ENCODE data around the gene SHISAL1.
"Not testable (repeated sequence)": the region's sequence is repeated elsewhere in the genome, so short reads cannot be mapped to it uniquely, and the experiment has no call there.

Gene SHISAL1

GRCh38 chr22:44328326-44328725 is 15.6 kb upstream of the SHISAL1 start:
- DNase-seq (ENCODE audit: low spot score), result no peak

DNA sequence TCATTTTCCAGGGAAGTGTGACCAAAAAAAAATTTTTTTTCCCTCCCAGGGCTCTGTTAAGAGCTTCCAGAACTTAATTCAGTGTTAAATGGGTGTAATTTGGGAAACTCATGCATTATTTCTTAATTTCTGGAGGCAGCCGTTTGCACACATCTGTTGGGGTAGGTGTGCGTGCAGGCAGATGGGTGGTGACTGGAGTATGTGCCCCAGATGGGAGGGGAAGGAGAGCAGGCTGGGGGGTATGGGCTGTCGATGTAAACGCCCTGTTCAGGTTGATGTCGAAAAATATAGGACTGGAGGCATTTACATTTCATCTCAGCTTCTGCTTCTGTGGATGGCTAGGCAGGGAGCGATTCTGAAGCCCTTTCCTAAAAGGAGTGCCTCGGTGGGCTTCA is 13.7 kb upstream of the SHISAL1 start:
- no peak for DNase-seq (ENCODE audit: low spot score)

DNA sequence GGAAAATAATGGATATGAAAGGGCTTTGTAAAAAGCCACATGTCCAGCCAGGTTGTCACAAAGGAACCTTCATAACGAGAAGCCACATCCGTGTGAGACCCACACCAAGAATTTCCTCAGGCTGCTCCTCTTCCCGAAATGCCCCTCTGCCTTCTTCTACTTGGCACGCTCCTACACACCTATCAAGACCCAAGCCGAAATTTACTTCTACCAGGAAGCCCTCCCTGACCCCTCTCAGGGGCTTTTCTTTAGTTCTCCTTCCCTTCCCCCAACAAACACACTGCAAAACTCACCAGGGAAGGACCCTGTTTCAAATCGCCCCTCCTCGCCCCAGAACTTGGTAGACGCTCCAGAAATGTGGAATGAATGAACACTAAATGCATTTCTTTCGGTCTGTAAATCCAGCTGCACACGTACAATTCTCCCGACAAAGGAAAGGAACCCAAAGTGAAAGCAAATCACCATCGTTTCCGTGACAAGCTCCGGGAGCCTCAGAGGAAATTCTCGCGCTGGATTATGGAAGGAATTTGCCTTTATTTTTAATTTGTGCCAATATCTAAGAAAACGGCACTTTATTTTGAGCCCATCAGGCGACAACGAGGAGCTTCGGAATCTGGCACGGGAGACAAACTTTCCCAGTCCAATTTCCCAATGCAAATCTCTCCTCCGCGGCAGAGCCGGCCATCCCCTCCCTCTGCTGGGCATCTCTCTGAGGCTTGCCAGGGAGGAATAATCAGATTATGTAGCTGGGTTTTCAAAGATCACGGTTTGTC is 13.2 kb upstream of the SHISAL1 start:
- peak; percentile 23 for DNase-seq (ENCODE audit: low spot score)

DNA sequence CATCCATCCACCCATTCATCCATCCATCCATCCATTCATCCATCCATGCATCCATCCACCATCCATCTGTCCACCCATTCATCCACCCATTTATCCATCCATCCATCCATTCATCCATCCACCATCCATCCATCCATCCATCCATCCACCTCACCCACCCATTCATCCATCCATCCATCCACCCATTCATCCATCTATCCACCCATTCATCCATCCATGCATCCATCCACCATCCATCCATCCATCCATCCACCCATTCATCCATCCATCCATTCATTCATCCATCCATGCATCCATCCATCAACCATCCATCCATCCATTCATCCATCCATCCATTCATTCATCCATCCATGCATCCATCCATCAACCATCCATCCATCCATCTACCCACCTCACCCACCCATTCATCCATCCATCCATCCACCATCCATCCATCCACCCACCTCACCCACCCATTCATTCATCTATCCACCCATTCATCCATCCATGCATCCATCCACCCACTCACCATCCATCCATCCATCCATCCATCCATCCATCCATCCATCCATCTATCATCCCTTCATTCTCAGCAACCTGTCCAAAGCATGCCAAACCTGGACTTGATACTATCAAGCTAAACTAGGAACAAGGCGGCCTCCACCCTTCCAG is 10.5 kb upstream of the SHISAL1 start:
- not testable (repeated sequence) for DNase-seq (ENCODE audit: low spot score)

DNA sequence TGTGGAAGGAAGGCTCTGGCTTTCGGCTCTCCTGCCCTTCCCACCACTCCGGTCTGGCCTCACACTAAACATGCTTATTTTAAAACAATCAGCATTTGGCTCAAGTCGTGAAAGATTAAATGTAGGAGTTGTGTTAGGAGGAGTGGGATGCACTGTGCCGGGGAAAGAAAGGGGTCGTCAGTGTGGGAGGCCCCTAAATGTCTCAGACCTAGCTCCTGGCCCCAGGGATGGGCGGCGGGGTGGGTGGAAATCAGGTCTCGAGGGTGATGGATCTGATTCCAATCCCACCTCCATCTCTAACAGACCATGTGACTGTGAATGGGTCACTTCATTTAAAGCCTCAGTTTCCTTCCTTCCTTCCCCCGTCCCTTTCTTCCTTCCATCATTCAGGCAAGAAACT is 6.9 kb upstream of the SHISAL1 start:
- DNase-seq (ENCODE audit: low spot score), result no peak

GRCh38 chr22:44318751-44319150 is 6.0 kb upstream of the SHISAL1 start:
- DNase-seq (ENCODE audit: low spot score), result no peak

DNA sequence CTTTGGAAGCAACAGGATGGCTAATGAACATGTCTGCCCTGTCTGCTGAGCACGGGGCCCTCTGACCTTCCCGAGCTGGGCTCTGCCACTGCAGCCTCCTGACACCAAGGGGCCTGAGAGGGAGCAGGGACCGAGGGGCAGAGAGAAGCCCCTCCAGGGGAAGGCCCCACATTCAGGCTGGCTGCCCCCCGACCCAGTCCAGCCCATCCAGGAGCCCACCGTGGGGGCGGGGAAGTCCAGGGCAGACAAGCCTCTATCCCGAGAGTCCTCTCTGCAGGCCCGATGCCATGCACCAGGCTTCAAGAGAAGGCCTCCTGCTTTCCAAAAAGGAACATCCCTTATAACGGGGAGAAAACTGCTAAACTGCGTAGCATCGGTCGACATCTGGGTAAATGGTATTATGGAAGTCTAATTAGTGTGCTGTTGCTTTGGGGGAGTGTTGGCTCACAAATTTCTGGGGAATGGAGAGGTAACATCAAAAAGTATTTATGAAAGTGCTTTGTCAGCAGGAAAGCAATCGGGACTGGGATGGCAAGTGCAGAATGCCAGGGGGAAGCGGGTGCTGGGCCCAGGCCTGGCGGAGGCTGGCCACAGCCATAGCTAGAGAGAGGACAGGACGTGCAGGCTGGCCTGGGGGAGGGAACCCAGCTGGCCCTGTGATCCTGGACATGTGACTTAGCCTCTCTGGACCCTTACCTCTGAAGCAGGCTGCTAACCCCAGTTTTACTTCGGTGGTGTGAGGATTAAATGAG is 5.3 kb upstream of the SHISAL1 start:
- no peak for DNase-seq (ENCODE audit: low spot score)

DNA sequence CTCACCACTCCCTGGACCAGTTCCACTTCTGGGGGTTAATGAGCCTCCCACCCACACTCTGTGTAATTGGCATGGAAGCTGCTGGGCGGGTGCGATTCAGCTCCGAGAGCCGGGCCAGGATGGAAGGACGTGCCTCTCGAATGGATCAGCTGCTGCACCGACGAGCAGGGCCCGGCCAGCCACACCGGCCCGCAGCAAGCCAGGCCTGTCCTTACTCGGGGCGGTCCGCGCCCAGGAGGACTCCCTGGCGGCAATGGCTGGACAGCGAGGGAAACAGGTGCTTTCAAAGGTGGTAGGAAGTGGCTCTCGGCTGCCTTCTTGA is 4.3 kb upstream of the SHISAL1 start:
- no peak for DNase-seq (ENCODE audit: low spot score)

DNA sequence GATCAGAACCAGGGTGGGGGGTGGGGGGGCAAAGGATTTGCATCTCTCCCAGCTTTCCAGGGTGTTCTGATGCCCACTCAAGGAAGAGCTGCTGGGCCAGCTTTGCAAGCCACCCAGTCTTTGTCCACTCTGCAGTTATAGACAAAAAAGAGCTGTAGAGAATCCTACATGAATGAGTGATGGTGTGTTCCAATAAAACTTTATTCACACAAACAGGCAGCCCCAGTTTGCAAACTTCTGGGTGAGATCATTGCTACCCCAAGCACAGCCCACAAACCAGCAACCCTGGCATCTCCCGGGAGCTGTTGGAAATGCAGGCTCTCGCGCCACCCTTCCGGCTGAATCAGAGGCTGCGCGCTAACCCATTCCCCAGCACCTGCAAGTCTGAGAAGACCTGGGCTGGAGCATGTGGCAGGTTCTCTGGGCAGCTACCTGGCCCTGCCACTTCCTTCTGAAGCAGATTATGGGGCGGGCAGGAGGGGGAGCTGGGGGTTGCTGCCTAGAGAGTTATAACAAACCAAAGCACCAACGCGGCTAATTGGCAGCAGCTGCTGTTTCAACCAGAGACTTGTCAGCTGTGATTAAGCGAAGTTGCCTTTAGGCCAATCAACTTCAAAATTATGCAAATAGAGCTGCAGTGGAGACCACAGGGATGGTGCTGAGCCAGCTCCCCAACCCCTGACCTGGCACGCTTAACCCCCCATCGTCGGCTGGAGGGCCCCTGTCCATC is 3.8 kb upstream of the SHISAL1 start:
- no peak for DNase-seq (ENCODE audit: low spot score)

- DNase-seq (ENCODE audit: low spot score), result no peak
Measured at GRCh38 chr22:44314425-44315067, 1.8 kb upstream of the SHISAL1 start.

DNA sequence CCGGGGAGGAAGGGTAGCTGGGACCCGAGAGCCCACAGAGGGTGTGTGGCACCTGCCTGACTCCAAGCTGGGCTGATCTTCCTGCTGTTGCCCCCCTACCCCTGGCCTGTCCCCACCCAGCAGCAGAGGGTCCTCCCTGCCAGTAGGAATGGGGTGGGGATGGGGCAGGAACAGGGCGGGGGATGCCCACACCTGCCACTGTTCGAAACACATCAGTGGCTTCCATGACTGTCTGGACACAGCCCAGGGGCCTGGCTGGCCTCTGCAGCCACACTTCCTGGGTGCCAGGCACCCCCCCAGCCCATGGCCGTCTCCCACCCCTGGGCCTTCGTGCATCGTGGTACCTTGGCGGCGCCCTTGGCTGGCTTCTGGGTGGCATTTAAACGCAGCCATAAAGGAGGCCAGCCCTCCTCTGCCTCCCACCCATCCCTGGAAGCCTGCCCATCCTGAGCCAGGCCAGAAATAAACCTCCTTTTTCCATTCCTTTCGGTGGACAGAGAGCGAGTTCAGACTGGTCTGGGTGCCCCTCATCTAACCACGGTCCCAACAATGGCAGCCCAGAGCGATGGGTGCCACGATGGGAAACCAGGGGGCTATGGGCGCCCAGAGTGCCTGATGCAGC is 745 bp upstream of the SHISAL1 start:
- DNase-seq (ENCODE audit: low spot score), result no peak

- no peak for DNase-seq (ENCODE audit: low spot score)
Measured at GRCh38 chr22:44311855-44312170, 938 bp downstream of the SHISAL1 start.

DNA sequence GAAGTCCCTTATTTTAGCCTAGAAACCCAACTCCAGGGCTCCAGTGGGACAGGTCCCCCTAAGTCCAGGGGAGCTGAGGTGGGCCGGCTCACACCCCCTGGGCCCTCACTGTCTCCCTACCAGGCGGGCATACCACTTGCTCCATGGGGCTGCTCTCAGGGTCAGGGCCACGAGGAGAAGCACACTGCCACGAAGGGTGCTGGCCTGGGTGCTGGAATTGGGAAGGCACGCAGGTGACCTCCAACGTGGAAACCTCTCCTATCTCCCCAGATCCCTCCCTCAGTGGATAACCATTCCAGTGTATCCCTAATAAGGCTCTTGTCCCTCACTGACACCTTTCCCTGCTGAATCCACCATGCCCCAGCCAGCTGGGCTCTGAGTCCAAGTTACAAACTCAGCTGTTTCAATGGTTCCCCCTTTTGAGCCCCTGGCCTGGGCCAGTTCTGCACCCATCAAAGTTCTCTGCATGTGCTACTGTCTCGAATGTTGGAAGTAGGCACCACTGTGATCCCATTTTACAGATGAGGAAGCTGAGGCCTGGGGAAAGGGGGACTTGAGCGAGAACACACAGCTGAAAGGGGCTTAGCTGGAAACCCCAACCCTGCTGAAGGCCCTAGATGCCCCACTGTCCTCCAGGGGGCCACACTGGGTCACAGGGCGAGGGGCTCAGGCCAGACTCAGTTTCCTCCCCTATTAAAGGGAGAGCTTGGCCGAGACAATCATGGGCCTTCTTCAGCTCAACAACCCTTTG is 1.5 kb downstream of the SHISAL1 start:
- DNase-seq (ENCODE audit: low spot score), result no peak

GRCh38 chr22:44309647-44310046 is 3.1 kb downstream of the SHISAL1 start:
- no peak for DNase-seq (ENCODE audit: low spot score)

- peak; percentile 41 for DNase-seq (ENCODE audit: low spot score)
Measured at GRCh38 chr22:44309137-44309536, 3.6 kb downstream of the SHISAL1 start.

- DNase-seq (ENCODE audit: low spot score), result no peak
Measured at GRCh38 chr22:44307509-44308169, 5.1 kb downstream of the SHISAL1 start.

DNA sequence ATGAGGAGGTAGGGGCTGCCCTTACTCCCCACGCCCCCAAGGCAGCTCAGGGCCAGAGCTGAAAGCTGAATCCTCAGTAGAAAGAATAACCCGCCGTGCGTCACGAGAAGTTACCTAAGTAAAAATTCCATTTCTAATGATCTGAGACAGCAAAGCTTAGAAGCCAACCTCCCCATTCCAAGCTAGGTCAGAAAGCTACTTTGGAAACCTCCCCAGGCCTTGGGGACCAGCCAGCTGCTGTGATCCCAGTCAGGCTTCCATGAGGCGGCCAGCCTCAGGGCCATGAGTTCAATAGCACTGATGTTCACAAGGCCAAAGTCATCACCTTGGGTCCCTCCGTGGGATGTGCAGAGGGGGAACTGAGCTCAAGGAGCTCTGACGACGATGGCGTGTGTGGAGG is 6.9 kb downstream of the SHISAL1 start:
- DNase-seq (ENCODE audit: low spot score), result no peak

DNA sequence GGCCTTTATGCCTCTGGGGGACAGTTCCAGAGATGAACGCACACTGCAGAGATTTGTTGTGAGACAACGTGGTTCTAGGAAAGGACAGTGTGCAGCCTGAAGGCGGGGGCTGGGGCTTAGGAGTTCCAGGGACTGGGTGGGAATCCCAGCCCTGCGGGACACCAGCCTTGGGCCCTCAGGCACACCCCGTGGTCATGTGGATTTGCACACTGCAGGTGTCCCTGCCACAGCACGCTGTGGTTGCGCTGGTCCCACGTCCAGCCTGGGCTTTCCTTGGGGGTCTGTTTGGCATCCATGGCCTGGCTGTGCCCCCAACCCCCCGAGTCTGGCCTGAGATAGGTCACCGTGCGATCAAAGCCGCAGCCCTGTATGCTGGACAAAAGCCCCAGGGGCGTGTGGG is 7.3 kb downstream of the SHISAL1 start:
- no peak for DNase-seq (ENCODE audit: low spot score)

GRCh38 chr22:44304911-44305310 is 7.8 kb downstream of the SHISAL1 start:
- no peak for DNase-seq (ENCODE audit: low spot score)

- DNase-seq (ENCODE audit: low spot score), result no peak
Measured at GRCh38 chr22:44304354-44304753, 8.4 kb downstream of the SHISAL1 start.

Data from LoVo (cell line).